BE2C (cell line): ENCODE results near the gene SMTNL2.

Source experiments
- DNase-seq: peaks from one replicate; pipeline ENCODE4 v3.0.0-alpha.2; 2020
- H3K27me3 ChIP-seq: fragments of 250-450 bp; sonication (Bioruptor Pico); 2 replicates; pipeline ENCODE4 v1.5.1; 2020; ENCODE audit warnings: mild to moderate bottlenecking
- H3K36me3 ChIP-seq: fragments of 250-450 bp; sonication (Bioruptor Pico); 2 replicates; pipeline ENCODE4 v1.5.1; 2020; ENCODE audit warnings: mild to moderate bottlenecking
- H3K4me1 ChIP-seq: fragments of 250-450 bp; sonication (Bioruptor Pico); 2 replicates; pipeline ENCODE4 v1.5.1; 2020
- H3K4me3 ChIP-seq: 2 replicates; pipeline ENCODE4 v1.5.1; 2011; ENCODE audit warnings: low read depth, low read length
- H3K9me3 ChIP-seq: fragments of 250-450 bp; sonication (Bioruptor Pico); 2 replicates; pipeline ENCODE4 v1.5.1; 2020
- TF ChIP-seq, protein P1 (sequence below): IDR thresholded peaks from 2 replicates; pipeline ENCODE4 v1.5.1; 2012; ENCODE audit warnings: mild to moderate bottlenecking, low read depth, low read length

Gene SMTNL2

DNA sequence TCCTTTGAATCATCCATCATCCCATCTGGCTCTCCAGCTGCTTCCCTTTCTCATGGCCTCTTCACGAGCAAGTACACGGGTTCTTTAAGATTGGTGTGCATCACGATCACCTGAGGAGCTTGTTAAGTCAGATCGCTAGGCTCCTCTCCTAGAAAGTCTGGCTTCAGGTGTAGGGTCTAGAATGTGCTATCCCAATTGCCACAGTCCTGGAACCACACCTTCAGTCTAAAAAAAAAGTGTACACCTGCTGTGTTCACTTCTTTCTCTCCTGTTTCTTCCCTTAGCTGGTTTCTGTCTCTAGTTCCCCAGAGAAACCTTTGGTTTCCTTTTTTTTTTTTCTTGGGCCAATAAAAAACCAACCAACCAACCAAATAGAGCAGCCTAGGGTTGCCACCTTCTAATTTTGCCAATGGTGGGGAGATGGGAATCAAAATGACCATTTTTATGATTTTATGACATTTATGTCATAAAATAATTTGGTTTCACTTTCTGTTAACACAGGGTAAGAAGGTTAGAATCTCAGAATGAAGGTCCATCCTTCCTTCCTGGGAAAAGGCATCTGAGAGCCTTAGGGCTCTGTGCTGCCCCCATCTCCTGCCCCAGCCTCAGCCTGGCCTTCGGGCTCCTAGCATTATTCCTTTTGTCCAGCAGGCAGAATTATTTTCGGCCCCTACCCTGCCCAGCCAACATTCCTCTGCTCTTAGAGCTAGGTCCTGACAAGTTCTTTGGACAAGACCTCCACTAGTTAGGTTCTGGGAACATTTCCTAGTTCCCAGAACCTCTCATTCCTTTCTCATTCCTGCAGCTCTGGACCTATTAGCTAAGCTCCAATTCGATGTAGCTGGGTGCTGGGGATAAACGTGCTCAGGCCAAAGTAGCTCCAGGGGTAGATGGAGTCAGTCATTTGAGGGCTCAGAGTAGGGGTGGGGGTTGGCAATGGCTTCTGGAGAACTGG, 22.0 kb upstream of the SMTNL2 start:
- no peaks in the 10 kb centered on the region for H3K36me3 ChIP-seq
- TF ChIP-seq, protein P1, sequence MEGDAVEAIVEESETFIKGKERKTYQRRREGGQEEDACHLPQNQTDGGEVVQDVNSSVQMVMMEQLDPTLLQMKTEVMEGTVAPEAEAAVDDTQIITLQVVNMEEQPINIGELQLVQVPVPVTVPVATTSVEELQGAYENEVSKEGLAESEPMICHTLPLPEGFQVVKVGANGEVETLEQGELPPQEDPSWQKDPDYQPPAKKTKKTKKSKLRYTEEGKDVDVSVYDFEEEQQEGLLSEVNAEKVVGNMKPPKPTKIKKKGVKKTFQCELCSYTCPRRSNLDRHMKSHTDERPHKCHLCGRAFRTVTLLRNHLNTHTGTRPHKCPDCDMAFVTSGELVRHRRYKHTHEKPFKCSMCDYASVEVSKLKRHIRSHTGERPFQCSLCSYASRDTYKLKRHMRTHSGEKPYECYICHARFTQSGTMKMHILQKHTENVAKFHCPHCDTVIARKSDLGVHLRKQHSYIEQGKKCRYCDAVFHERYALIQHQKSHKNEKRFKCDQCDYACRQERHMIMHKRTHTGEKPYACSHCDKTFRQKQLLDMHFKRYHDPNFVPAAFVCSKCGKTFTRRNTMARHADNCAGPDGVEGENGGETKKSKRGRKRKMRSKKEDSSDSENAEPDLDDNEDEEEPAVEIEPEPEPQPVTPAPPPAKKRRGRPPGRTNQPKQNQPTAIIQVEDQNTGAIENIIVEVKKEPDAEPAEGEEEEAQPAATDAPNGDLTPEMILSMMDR: no peak
- peaks cover 3% of the 10 kb centered on the region; the same call in 1 of the 2 replicates for H3K4me1 ChIP-seq
- DNase-seq: no peak
- H3K4me3 ChIP-seq: no peak overlapping the region
- H3K27me3 ChIP-seq: no peaks in the 10 kb centered on the region
- no peaks in the 10 kb centered on the region for H3K9me3 ChIP-seq

DNA sequence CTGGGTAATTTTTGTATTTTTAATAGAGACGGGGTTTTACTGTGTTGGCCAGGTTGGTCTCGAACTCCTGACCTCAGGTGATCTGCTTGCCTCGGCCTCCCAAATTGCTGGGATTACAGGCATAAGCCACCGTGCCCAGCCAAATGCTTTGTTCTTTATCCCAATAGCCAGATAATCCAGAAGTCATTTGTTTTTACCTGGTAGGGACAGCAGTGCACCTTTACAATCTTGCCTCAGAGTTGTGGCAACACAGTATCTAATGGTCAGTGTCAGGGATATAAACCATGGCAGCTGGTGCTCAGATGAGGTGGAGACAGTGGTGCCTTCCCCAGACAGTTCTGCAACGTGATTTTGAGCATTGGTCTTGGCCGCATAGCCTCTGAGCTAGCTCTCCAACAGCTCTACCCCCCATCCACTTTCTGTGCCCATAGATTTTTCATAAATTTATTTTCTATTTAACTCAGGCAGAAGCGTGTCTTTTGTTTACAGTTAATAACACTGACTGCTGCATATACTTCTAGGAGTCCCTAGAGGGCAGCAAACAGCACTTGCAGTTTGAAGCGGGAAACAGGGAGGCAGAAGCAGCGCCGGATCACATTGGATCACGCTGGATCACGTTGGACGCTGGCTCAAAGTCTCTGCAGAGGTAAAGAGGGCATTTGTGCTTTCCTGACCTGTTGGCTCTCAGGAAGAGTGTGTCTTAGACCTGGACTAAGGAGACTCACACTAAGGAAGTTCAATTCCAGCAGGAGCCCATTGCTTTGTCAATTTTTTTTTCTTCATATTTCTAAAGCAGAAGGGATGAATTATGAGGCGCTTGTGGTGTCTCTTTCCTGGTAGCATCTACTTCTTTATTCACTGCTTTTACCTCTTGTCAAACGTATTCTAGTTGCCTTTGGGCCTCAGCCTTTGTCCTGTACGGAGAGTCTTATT, 18.9 kb upstream of the SMTNL2 start:
- no peak overlapping the region for H3K4me3 ChIP-seq

DNA sequence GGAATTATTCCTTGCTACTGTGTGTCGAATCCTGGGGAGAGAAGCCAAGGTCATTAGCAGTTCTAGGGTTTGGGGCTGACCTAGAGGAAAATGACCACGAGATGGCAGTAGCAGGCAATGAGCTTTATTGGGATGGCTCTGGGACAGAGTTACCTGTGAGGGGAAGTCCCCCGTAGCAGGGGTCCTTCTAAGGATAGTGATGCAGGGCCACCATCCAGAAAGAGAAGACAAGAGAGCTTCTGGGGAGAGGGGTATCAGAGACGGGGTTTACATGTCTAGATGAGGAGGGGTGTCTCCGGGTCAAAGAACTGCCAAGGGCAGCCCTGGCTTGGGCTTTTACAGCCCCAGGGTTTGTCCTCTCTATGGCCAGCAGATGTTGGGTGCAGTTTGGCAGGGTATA, 17.5 kb upstream of the SMTNL2 start:
- Histone ChIP-seq H3K36me3 (no peaks in the 10 kb centered on the region), H3K27me3 (no peaks in the 10 kb centered on the region), H3K9me3 (no peaks in the 10 kb centered on the region), H3K4me3 (no peak overlapping the region), H3K4me1 (peaks cover 3% of the 10 kb centered on the region; the same call in 1 of the 2 replicates)
- peak; percentile 61 for DNase-seq
- TF ChIP-seq, protein P1: peak; percentile 76

More for the DNA sequence above, 18.9 kb upstream of the SMTNL2 start:
- H3K27me3 ChIP-seq: no peaks in the 10 kb centered on the region
- H3K4me1 ChIP-seq: peaks cover 3% of the 10 kb centered on the region; the same call in 1 of the 2 replicates
- DNase-seq: peak; percentile 58
- no peaks in the 10 kb centered on the region for H3K36me3 ChIP-seq
- H3K9me3 ChIP-seq: no peaks in the 10 kb centered on the region
- TF ChIP-seq, protein P1: peak; percentile 76

DNA sequence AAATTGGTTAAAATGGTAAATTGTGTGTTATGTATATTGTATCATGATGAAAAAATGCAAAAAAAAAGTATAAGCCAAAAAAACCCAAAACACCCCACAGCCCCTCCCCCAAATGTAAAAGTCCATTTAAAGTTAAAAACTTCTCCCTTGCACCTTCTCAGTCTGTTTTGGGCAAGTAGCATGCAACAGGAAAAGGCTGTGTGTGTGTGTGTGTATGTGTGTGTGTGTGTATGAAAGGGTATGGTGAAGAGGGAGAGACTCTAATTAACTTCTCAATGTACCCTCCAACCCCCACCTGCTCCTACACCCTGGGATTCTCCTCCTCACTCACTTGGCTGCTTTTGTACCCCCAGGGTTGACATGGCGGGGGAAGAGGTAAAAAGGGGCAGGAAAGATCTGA, 14.7 kb upstream of the SMTNL2 start:
- Histone ChIP-seq H3K9me3 (no peaks in the 10 kb centered on the region), H3K4me1 (peaks cover 3% of the 10 kb centered on the region; the same call in 1 of the 2 replicates), H3K36me3 (no peaks in the 10 kb centered on the region), H3K4me3 (no peak overlapping the region), H3K27me3 (no peaks in the 10 kb centered on the region)
- TF ChIP-seq, protein P1: no peak
- no peak for DNase-seq

DNA sequence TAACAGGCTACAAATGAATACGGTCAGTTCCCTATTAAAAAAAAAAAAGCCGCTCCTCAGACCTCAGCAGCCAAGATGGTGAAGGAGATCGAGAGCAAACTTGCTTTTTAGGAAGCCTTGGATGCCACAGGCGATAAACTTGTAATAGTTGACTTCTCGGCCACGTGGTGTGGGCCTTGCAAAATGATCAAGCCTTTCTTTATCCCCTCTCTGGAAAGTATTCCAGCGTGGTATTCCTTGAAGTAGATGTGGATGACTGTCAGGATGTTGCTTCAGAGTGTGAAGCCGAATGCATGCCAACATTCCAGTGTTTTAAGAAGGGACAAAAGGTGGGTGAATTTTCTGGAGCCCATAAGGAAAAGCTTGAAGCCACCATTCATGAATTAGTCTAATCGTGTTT, 12.2 kb upstream of the SMTNL2 start:
- DNase-seq: no peak
- Histone ChIP-seq H3K27me3 (no peaks in the 10 kb centered on the region), H3K4me1 (peaks cover 10% of the 10 kb centered on the region), H3K36me3 (no peaks in the 10 kb centered on the region), H3K9me3 (no peaks in the 10 kb centered on the region), H3K4me3 (no peak overlapping the region)
- TF ChIP-seq, protein P1: no peak
